TTC549 (cell line): ENCODE measurements around the gene STMN1.
"Not testable (repeated sequence)": the region's sequence is repeated elsewhere in the genome, so short reads cannot be mapped to it uniquely, and the experiment has no call there.

Experiments
- FAIRE-seq: peaks from 2 replicates; lab custom pipeline; 2012; peaks lifted over from hg19 to GRCh38; lab: Jason Lieb, UNC

STMN1 gene

DNA sequence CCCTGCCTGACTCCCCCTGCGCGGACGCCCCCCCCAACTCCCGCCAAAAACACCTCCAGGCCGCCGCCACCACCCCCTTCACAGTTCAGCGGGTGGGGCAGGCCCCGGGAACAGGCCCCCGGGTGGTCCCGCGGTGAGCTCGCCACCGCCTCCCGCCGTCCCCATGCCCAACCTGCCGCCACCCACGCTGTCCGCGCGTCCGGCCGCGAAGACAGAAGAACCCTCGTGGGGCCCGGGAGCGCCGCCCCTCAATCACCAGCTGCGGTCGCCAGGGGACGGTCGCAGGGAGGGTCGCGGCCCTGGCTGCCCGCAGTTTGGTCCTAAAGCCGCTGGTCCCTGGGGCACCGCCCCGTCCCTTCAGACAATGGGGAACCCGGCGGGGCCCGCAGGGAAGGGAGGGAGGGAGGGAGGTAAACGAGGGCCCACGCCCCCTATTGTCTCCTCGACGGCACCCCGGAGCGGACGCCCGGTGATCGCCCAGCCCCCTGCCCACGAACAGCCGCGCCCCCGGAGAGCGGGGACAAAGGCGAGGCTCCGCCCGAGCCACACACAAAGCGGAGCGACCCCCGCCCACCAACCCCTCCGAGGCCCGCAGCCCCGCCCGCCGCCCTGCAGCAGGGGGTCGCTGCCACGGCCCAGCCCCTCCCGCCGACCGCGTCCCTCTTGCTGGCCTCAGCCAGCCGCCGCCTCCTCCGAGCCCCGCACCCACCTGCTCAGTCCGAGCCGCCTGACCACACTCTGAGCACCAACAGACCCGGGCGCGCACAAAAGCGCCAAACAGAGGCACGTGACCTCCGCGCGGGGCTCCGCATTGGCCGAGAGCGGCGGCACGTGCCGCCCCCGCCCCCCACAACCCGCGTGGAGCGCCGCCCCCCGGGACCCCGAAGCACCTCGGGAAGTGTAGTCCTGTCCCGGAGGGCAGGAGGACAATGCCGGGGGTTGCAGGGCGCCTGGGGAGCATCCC is at the start of gene STMN1:
Gene STMN1, minus strand, starts transcription at position 740 of the 964 bp plus-strand sequence. CDS start 1,743 bp downstream, outside the sequence.
- no peak for FAIRE-seq

DNA sequence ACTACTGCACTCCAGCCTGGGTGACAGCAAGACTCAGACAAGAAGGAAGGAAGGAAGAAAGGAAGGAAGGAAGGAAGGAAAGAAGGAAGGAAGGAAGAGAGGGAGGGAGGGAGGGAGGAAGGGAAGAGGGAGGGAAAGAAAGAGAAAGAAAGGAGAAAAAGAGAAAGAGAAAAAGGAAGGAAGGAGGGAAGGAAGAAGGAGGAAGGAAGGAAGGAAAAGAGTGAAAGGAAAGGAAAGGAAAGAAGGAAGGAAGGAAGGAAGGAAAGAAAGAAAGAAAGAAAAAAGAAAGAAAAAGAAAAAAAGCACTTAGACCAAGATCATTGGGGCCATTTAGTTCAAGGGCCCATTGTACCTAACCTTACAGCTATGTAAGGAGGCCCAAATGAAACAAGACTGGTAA is 49.3 kb upstream of the STMN1 start:
- no peak for FAIRE-seq

DNA sequence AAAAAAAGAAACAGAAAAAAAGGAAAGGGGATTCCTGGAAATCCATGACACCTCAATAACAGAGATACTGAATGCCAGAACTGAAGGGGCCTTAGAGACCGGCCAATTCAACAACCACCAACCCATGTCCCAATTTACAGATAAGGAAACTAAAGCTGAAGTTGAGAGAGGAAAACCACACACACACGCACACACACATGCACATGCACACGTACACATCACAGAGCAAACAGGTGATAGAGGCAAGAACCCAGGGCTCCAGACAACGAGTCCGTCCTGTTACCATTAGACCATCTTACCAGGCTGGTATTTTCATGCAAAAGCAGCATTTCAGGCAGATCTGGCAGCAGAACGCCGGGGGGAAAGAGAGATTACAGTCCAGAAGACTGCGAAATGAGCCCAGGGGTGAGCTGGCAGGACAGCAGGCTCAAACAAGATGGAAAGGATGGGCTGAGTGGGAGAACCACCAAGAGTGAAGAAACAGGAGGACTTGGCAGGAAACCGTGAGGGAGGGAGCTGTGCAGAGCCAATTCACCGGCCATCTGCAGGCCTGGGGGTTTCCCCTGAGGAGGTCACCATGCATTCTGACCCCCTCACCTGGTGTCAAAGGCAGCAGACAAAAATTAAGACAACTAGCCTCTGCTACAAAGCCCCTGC is 48.2 kb upstream of the STMN1 start:
- no peak for FAIRE-seq

DNA sequence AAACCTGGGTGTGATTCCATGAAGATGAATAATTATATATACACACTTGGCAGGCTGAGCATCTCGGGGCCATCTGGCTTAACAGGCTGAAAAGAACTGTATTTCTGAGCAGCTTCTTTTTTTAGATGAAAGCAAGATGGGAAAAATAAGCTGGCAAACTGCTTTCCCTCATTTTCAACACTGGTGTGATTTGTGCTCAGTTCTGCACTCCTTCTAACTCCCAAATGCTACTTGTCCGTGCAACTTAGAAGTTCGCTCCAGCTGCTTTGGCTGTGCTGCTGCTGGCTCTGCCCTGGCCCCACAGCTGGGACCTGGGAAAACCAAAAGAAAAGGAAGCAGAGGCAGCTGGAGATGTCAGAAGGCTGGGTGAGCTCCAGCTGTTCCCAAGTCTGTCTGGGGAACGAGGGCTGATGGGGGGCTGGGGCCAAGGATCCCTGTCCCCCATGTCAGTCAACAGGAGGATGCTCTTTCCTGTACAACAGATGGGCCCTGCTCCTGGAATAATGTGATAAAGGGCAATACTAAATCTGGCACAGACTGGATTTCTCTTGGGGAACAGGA is 46.7 kb upstream of the STMN1 start:
- no peak for FAIRE-seq

DNA sequence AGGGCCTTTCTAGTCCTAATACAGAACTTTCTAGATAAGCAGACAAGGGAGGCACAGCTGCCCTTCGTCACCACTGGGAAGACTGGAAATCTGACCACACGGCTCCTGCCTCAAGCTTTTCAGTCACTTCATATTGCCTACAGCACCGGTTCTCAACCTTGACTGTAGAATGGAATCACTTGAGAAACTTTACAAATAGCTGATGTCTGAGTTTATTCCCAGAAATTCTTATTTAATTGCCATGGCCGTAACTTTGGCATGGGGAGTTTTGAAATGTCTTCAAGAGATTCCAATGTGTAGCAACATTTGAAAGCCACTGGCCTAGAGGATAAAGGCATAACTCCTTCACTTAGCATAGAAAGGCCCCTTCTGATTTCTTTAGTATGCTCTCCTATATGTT is 42.4 kb upstream of the STMN1 start:
- FAIRE-seq = no peak

DNA sequence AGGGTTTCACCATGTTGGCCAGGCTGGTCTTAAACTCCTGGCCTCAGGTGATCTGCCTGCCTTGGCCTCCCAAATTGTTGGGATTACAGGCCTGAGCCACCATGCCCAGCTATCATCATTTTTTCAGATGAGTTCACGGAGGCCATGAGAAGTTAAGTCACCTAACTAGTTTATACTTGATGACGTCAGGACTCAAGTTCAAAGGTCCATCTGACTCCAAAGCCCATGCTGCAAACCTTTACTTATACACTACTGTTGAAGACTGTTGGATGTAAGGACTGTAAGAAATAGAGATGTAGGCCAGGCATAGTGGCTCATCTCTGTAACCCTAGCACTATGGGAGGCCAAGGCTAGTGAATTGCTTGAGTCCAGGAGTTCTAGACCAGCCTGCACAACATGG is 40.8 kb upstream of the STMN1 start:
- FAIRE-seq = no peak

DNA sequence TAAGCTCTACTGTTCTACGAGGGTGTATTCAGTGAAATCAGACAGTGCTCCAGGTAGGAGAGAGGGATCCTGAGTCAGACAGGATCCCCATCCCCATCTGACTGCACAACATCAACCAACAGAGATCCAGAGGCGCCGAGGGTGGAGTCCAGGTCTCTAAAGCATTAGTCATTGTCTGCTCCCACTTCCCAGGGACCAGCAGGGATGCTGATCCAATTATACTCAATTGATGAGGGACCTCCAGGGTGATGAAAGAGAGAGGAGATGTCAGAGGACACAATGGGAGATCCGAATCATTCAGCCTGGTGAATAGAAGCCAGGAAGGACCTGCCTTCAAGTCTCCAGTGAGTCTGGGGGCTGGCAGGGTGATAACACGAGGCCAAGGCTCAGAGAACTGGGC is 39.5 kb upstream of the STMN1 start:
- no peak for FAIRE-seq

DNA sequence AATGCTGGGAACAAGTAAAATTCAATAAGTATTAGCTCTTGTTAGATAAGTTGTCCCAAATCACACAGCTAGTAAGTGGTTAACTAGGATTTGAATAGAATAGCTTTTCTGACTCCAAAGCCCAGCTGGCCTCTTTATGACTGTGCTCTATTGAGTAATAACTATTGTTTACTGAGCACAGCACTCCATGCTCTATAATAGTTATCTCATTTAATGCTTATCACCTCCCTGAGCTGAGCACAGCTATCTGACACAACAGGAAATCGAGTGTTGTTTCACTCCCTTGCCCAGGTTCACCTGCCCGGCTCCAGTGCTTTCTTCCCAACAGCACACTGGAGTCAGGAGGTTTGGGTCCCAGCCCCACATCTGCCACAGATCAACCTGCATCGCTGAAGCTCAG is 38.8 kb upstream of the STMN1 start:
- FAIRE-seq = no peak

DNA sequence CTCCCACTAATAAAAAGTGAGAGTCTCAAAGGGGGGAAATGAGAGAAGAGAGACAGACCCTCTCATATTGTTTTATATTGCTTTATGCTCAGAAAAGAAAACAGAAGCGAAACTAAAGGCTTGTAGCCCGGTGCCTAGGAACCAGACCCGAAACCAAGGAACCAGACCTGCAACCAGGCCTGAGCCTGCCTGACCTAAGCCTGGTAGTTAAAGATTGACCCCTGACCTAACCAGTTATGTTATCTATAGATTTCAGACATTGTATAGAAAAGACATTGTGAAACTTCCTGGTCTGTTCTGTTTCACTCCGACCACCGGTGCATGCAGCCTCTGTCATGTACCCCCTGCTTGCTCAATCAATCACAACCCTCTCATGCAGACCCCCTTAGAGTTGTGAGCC is 37.3 kb upstream of the STMN1 start:
- not testable (repeated sequence) for FAIRE-seq

DNA sequence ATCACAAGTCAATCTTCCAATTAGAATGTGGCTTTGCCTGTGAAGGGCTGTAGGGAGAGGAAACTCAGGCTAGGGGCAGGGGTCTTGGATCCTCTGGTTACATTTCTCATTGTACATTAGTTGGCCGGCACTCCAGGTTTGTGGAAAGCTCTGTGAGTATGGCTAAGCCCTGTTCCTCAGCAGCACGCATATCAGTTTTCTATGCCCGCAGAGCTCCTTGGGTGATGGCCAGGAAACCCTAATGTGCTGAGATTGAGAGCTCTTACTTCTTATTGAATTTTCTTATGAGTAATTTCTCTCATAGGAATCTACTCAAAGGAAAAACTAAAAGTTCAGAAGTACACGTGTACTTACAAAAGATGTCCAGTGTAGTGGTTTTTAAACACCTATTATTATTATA is 30.7 kb upstream of the STMN1 start:
- FAIRE-seq = no peak

DNA sequence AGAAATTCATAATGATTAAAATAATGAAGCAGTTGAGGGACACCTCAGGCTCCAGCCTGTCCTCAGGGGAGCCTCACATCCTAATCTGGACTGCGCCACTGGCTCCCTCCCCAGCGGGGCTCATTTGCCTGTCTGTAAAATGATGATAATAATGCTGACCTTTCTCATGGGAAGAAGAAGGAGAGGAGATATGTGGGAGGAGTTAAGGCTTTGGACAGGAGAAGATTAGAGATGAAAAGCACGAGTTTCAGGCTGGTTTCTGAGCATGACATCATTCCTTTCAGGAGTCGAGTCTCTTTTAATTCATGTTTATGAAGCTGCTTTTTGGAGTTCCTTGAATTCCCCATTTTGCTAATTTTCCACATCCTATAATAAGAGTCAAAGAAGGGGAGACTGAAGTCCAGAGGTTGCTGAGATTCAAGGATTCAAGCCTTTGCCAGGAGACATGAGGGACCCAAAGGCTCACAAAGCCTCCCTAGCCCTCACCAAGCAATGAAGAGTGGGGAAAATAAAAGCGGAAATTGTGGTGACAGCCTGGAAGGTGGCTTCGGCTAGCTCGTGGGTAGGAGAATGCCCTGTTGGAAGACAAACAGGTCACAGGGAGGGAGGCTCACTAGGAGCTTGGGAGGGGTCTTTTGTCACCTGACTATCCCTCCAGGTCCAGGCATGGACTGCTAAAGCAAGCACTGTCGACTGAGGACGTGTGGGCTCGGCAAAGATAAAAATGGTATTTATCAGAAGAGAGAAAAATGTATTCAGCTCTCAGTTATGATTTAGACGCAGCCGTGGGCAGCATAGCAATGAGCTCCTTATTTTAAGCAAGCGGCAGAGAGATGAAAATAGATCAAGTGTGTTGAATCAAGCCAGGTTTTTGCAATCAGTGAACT is 27.5 kb upstream of the STMN1 start:
- no peak for FAIRE-seq

DNA sequence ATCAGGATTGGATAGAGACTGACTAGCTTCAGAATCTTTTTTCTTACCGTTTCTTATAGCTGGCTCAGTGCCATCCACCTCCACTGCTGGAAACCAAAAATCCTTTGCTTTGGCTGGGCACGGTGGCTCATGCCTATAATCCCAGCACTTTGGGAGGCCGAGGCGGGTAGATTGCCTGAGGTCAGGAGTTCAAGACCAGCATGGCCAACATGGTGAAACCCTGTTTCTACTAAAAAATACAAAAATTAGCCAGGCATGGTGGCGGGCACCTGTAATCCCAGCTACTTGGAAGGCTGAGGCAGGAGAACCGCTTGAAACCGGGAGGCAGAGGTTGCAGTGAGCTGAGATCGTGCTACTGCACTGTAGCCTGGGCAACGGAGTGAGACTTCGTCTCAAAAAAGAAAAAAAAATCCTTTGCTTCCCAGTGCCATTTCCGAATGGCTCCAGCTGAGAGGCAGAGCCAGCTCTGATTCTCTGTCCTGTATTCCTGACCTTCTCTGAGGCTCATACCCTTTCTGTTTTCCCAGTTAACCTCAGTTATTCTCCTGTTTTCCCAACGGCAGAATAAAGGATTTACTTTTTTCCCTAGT is 26.7 kb upstream of the STMN1 start:
- FAIRE-seq = not testable (repeated sequence)

DNA sequence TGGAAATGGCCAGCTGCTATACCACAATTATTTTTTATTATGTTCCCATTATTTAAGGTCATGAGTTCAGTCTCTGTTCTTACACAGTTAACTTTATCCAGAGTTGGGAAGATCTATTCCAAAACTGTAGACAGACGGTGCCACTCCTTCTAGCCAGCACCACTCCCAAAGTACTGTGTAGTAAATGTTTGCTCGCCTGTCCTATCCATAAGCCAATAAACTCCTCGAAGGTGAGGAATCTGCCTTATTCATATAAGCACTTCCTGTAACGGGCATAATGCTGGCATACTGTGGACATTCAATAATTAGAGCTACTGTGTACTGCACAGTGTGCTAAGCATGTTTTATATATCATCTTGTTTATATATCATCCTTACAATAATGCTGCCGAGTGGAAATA is 26.1 kb upstream of the STMN1 start:
- no peak for FAIRE-seq

DNA sequence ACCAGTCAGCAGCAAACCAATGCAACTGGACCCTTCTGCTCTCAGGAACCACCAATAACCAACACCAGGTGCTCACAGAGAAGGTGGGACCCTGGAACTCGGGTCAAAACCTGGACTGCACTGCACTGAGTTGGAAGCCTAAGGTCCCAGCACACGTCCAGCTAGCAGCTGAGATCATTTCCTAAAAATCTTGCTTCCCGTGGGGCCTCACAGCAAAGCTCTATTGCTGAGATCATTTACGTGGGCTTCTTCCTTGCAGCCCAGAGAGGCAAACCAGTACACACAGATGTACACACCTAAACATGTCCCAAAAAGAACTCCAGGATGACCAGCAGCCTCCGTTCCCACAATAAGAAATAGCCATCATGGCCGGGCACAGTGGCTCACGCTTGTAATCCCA is 22.8 kb upstream of the STMN1 start:
- no peak for FAIRE-seq

DNA sequence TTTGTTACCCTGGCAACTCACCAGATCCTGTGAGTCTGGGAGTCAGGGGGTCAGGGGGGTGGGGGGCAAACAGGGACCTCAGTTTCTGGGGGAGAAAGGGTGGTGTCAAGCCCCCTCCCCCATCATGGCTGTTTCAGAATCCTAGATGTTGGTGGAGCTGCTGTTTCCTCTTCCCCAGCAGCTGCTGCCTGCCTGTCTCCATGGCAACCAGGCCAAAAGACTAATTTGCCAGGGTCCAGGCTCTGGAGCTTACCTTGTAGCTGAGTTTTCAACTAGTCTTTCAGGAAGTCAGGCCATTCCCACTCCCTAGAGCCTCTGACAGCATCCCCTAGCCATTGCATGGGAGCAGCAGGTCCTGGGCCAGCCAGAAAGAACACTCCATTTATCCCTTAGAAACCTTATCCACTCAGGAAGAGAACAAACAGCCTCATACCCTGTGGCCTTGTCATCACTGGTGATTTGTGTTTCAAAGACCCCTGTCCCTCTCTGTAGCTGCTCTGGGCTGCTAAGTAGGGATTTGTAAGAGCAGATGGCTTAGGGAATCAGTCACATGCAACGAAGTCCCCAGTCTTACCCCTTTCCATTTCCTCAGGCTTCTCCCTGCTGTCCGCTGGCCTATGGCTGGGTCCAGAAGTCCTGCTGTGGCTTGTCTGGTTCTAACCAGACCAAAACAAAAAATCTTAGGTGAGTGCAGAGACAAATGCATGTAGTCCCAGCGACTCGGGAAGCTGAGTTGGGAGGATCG is 21.5 kb upstream of the STMN1 start:
- no peak for FAIRE-seq

DNA sequence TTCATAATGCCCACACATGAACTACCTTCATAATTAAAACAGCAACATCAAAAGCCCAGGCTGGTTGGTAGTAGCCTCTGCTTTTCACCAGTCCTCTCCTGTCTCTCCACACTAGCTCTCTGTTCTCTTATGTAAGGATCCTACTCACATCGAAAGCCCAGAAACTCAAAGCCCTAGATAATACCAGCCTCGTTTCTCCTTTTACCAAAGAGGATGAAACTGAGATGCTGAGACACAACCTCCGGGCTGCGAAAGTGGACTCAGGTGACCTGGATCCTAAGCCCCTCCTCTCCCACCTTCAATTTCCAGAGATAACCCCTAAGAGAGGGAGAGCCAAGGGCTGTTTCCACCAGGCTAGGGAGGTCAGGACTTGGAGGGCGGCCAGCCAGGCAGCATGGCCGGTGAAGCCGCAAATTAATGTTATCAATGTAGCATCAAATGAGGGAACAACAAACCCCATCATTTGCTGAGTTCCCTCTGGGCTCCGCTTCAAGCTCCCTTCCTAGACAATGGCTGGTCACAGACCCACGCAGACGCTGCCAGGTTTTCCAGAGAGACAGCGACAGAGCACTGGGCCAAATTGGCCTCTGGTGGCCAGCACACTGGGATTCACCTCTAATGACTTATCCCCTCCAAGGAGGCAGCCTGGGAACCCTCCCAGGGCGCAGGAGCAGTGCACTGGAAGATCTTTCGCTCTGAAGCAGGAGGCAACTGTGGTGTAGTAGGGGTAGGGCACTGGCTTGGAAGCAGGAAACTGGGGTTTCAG is 20.7 kb upstream of the STMN1 start:
- FAIRE-seq = no peak

DNA sequence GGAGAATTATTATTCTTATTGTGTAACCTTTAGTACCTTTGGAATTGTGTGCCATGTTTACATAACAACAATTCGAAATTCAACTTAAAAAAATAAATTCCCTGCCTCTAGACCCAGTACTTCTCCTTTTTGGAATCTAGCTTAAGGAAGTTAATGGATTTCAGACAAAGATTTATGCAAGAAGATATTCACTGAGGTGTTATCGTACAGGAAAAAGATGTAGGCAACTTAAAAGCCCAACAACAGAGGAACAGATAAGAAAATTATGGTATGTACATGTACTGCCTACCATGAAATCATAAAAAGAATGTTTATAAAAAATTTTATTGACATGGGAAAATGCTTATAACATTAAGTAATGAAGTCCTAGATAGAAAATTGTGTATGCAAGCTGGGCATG is 18.2 kb upstream of the STMN1 start:
- no peak for FAIRE-seq

DNA sequence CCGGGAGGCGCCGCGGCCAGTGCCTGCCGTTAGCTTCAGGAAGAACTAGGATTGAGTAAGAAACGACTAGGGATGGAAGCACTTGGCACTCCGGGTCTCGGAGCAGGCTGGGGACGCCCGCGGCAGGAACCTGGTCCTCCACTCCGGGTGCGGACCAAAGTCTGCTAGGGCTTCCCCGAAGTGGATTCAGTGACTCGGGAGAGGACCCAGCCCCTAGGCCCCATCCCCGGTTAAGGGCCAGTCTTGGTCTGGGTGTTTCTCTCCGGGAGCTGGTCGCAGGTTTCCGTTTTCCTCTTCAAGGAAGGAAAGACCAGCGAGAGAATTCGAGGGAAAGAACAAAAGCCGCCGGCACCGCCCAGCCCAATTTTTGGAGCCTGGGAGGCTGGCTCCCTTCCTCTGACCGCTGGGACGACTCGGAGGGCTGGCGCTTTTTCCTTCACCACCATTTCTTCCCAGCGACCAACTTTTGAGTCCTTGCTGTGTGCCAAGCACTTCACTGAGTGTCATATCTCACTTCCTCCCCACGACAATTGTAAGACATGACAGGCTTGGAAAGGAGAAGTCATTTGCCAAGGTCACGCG is 16.8 kb upstream of the STMN1 start:
- no peak for FAIRE-seq

DNA sequence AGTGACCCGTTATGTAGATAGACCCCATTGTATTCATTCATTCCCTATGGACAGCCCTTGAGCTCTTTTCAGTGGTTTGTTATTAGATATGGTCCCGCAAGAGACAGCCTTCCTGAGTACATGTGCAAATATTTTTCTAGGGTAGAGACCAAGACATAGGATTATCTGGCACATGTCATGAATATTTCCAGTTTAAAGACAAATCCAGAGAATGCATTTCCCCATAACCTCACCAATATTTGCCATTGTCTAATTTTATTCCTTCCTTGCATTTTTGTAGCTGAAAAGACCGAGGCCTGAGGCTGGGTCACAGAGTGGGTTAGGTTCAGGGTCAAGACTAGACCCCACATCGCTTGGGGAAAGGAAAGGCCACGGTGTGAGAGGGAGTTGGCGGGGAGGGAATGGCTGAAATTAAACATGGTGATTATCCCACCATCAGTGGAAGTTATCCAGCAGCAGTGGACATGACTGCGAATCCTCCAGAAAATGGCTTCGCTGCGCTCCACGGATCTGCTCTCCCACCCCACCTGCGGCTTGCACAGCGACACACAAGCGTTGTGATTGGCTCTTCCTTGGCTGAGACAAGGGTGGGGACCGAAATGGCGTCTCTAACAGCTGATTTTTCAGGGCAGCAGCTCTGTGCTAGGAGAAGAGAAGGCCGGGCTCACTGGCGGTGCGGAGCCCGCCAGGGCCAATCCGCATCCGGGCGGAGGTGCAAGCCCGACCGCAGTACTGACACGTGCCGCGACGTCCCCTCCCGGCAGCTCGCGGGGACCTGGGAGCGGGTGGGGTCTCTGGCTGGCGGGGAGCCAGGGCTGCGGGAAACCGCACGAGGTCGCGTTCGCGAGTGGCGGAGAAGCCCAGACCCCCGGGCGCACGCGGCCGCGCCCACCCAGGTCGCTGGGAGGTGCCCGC is 16.1 kb upstream of the STMN1 start:
- FAIRE-seq = no peak
